ENCODE results near the gene CAST. TPM values are rescaled to one million over a fixed set of nuclear protein-coding genes. Genes with fewer than 3 reads are reported as not detected.

The CAST gene
- total RNA-seq, 1 experiment from 2014 or later = 52.3 TPM

DNA sequence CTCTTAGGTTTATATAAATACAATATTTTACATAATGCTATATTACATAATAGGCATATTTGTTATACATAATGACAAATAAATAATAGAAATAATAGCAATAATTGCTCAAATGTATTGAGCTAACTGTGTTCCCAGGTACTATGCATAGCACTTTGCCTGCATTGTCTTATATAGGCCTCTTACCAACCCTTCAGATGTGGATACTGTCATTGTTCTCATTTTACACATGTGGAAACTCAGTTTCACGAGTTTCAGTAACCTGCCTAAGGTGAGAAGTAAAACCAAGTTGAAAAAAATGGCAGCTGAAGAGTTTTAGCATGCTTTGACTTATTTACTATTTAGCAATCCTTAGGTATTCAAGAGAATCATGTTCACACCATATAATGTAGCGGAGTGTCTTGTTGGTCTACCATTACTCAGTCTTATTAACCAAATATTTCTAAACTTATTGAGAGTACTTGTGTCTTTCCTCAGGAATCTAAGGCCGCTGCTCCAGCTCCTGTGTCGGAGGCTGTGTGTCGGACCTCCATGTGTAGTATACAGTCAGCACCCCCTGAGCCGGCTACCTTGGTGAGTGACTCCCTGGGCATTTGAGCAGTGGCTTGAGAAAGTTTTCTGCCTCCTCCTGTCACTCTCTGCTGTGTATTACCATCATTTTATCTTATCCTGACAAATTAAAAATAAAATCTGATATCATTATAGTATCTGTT, 88.1 kb downstream of the CAST start:
- no peak overlapping the region for H3K9ac ChIP-seq (ENCODE audit: extremely low read depth, insufficient read length, low read length)
- no peaks in the 10 kb centered on the region for H3K4me1 Mint-ChIP-seq
- H4K20me1 ChIP-seq (ENCODE audit: control insufficient read depth, insufficient read depth, insufficient read length) = no peaks in the 10 kb centered on the region
- no peak overlapping the region for H3K18ac ChIP-seq (ENCODE audit: insufficient read length, low read depth, low read length)
- TF ChIP-seq, protein P1, sequence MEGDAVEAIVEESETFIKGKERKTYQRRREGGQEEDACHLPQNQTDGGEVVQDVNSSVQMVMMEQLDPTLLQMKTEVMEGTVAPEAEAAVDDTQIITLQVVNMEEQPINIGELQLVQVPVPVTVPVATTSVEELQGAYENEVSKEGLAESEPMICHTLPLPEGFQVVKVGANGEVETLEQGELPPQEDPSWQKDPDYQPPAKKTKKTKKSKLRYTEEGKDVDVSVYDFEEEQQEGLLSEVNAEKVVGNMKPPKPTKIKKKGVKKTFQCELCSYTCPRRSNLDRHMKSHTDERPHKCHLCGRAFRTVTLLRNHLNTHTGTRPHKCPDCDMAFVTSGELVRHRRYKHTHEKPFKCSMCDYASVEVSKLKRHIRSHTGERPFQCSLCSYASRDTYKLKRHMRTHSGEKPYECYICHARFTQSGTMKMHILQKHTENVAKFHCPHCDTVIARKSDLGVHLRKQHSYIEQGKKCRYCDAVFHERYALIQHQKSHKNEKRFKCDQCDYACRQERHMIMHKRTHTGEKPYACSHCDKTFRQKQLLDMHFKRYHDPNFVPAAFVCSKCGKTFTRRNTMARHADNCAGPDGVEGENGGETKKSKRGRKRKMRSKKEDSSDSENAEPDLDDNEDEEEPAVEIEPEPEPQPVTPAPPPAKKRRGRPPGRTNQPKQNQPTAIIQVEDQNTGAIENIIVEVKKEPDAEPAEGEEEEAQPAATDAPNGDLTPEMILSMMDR (conservative IDR thresholded peaks at IDR 0.05) = no peak
- no peak overlapping the region for H3K27ac Mint-ChIP-seq
- WGBS (ENCODE audit: extremely low coverage, insufficient read length, low lambda C conversion rate) = no CpG with 5 or more reads among the region's 6 CpGs
- no peak for DNase-seq
- H3K23me2 ChIP-seq (ENCODE audit: insufficient read length, low read depth, low read length, poor library complexity, severe bottlenecking) = no peaks in the 10 kb centered on the region
- H4K91ac ChIP-seq (ENCODE audit: insufficient read length, low read depth, low read length) = no peak overlapping the region
- no peak overlapping the region for H4K8ac ChIP-seq (replicated peaks; ENCODE audit: insufficient read length, low read depth, low read length)
- no peaks in the 10 kb centered on the region for H3K79me1 ChIP-seq (ENCODE audit: insufficient read depth, low read depth, low read length, poor library complexity, severe bottlenecking)
- no peak overlapping the region for H3K14ac ChIP-seq (ENCODE audit: insufficient read depth, low read length)
- no peak overlapping the region for H3K4me2 ChIP-seq (ENCODE audit: insufficient read depth, insufficient read length, low read length)
- no peak overlapping the region for H3K27ac ChIP-seq (ENCODE audit: insufficient read length, low read depth, low read length)
- H3K4me3 Mint-ChIP-seq = no peak overlapping the region
- no peak overlapping the region for H3K23ac ChIP-seq (ENCODE audit: insufficient read length, low read depth, low read length)
- H2BK5ac ChIP-seq (ENCODE audit: insufficient read length, low read length) = no peak overlapping the region
- no peak overlapping the region for H4K5ac ChIP-seq (ENCODE audit: insufficient read length, low read depth, low read length)
- no peaks in the 10 kb centered on the region for H3K9me3 ChIP-seq (ENCODE audit: control insufficient read depth, low read depth, low read length)
- no peak overlapping the region for H3T11ph ChIP-seq (ENCODE audit: low read length)
- peaks cover 2% of the 10 kb centered on the region; the same call in 1 of the 2 replicates for H3K79me2 ChIP-seq (ENCODE audit: insufficient read depth, low read length)
- H3K9me3 Mint-ChIP-seq = no peaks in the 10 kb centered on the region
- H3K27me3 Mint-ChIP-seq (ENCODE audit: low read depth) = no peaks in the 10 kb centered on the region
- no peak overlapping the region for H2AK5ac ChIP-seq (ENCODE audit: insufficient read length, low read length)
- H2AFZ ChIP-seq (ENCODE audit: low read length) = no peak overlapping the region
- H3K36me3 Mint-ChIP-seq (ENCODE audit: insufficient read depth in 1 of 3, low read depth in 3 of 3) = peaks cover 0 to 13% (median 0%) of the 10 kb centered on the region in 3 experiments; a peak in 2 of 7 replicates
- H3K4ac ChIP-seq (ENCODE audit: low read depth, low read length) = no peak overlapping the region
- H3K27me3 ChIP-seq (ENCODE audit: insufficient read depth, low read length) = no peaks in the 10 kb centered on the region; the same call in 1 of the 2 replicates
- H2BK15ac ChIP-seq (ENCODE audit: low read depth, low read length) = no peak overlapping the region
- no peaks in the 10 kb centered on the region for H3K4me1 ChIP-seq (ENCODE audit: insufficient read depth, low read length)
- no peak overlapping the region for H2BK20ac ChIP-seq (ENCODE audit: low read depth, low read length, poor library complexity, severe bottlenecking)
- no peak overlapping the region for H2BK12ac ChIP-seq (ENCODE audit: insufficient read length, low read depth, low read length)
- no peak overlapping the region for H2BK120ac ChIP-seq (ENCODE audit: low read depth, low read length, poor library complexity, severe bottlenecking)
- H3K56ac ChIP-seq (ENCODE audit: insufficient read length, low read depth, low read length) = no peak overlapping the region

All from H9 (cell line).